Breast epithelium (tissue), 3 donors: Measurements from ENCODE around the gene ELAVL1.

Experiments
- CTCF ChIP-seq, 3 donors: fragments of 450-650 bp; IDR thresholded peaks; one replicate each; pipeline ENCODE4 v1.5.1; 2016 to 2017; ENCODE audit warnings: antibody characterized with exemption in 3 of 3, mild to moderate bottlenecking in 3 of 3, moderate library complexity in 3 of 3
- POLR2A ChIP-seq: fragments of 450-650 bp; IDR thresholded peaks from one replicate; pipeline ENCODE4 v1.6.1; 2016; ENCODE audit warnings: antibody characterized with exemption, mild to moderate bottlenecking, moderate library complexity
- POLR2AphosphoS5 ChIP-seq, 3 donors: sonication (generic); formaldehyde crosslinking; IDR thresholded peaks; one replicate each; pipeline ENCODE4 v1.6.1; 2017; ENCODE audit warnings: antibody characterized with exemption in 3 of 3

DNA sequence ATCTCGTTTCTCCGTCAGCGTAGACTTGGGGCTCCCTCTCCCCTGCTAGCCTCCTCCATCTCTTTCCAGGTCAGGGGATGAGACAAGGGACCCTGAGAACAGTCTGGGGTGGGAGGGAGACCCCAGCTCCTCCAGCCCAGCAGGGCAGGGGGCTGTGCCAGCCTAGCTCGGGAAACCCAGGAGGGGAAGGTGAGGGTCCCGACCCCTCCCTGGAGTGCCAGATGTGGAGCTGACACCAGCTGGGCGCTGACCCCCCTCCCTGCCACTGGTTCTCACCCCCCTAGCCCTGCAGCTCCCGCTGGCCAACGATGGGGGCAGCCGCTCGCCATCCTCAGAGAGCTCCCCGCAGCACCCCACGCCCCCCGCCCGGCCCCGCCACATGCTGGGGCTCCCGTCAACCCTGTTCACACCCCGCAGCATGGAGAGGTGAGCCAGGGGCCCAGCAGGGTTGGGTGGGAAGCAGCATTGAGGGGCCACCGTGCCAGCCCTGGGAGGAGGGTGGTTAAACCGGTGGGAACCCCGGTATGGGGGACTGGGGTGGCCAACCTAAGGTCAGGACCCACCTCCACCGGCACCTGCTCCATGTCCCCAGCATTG, 95.9 kb downstream of the ELAVL1 start:
- TF ChIP-seq CTCF (IDR thresholded peaks at IDR 0.05) (no peak), POLR2A (no peak), POLR2AphosphoS5 (IDR thresholded peaks at IDR 0.05) (no peak)
